Measurements from ENCODE around the gene ATL2.

Gene ATL2

DNA sequence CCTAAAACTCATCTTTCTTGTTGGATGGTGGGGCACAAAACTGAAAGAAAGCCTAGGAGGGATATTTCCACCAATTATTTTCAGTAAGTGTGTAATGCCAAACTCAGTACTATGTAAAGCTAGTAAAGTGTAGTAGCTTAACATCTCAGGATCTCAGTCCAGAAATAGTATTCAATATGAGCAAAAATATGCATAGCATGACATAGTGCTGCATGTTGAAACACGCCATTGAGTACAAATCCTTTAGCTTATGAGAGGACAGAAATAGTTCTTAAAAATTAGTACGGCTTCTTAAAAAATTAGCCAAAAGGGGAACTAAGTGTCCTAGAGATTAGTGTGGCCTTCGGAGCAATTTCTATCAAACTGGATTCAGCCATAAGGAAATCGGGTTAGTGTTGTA lies 21.7 kb upstream of the ATL2 start:
- Histone ChIP-seq H3K27me3 (ENCODE audit: insufficient read depth, low read depth, severe bottlenecking) (no peaks in the 10 kb centered on the region), H3K27ac (no peak overlapping the region), H3K9me3 (ENCODE audit: severe bottlenecking) (peaks cover 4% of the 10 kb centered on the region), H3K4me3 (ENCODE audit: low read depth, low read length) (no peak overlapping the region), H3K36me3 (no peaks in the 10 kb centered on the region)
- no peak for DNase-seq
- TF ChIP-seq, protein P1, sequence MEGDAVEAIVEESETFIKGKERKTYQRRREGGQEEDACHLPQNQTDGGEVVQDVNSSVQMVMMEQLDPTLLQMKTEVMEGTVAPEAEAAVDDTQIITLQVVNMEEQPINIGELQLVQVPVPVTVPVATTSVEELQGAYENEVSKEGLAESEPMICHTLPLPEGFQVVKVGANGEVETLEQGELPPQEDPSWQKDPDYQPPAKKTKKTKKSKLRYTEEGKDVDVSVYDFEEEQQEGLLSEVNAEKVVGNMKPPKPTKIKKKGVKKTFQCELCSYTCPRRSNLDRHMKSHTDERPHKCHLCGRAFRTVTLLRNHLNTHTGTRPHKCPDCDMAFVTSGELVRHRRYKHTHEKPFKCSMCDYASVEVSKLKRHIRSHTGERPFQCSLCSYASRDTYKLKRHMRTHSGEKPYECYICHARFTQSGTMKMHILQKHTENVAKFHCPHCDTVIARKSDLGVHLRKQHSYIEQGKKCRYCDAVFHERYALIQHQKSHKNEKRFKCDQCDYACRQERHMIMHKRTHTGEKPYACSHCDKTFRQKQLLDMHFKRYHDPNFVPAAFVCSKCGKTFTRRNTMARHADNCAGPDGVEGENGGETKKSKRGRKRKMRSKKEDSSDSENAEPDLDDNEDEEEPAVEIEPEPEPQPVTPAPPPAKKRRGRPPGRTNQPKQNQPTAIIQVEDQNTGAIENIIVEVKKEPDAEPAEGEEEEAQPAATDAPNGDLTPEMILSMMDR (IDR thresholded peaks at IDR 0.05; ENCODE audit: low read depth, low read length): no peak

DNA sequence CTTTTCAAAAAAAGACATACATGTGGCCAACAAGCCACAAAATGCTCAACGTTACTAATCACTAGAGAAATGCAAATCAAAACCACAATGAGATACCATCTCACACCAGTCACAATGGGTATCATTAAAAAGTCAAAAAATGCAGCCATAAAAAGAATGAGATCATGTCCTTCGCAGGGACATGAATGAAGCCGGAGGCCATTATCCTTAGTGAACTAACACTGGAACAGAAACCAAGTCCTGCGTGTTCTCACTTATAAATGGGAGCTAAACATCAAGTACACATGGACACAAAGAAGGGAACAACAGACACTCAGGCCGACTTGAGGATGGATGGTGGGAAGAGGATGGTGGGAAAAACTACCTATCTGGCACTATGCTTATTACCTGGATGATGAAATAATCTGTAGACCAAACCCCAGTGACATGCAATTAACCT lies 17.8 kb upstream of the ATL2 start:
- Histone ChIP-seq H3K27ac (no peak overlapping the region), H3K9me3 (ENCODE audit: severe bottlenecking) (peaks cover 4% of the 10 kb centered on the region), H3K4me3 (ENCODE audit: low read depth, low read length) (no peak overlapping the region), H3K27me3 (ENCODE audit: insufficient read depth, low read depth, severe bottlenecking) (no peaks in the 10 kb centered on the region), H3K36me3 (no peaks in the 10 kb centered on the region)
- TF ChIP-seq, protein P1 (IDR thresholded peaks at IDR 0.05; ENCODE audit: low read depth, low read length): no peak
- DNase-seq: no peak

DNA sequence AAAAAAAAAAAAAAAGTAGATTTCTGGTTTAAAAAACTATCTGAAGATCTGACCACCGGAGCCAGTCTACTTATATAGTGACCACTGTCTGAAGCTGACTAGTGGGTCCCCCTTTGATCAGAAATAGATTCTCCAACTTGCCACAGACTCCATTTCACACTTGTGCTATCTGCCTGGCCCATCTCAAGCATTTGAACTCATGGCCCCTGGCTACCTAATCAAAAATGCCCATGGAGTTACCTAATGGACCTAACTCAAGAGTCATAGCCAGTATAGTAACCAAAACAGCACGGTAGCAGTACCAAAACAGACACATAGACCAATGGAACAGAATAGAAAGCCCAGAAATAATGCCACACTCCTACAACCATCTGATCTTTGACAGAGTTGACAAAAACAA lies 17.0 kb upstream of the ATL2 start:
- Histone ChIP-seq H3K27me3 (ENCODE audit: insufficient read depth, low read depth, severe bottlenecking) (no peaks in the 10 kb centered on the region), H3K9me3 (ENCODE audit: severe bottlenecking) (peaks cover 4% of the 10 kb centered on the region), H3K4me3 (ENCODE audit: low read depth, low read length) (no peak overlapping the region), H3K36me3 (no peaks in the 10 kb centered on the region), H3K27ac (no peak overlapping the region)
- no peak for DNase-seq
- TF ChIP-seq, protein P1 (IDR thresholded peaks at IDR 0.05; ENCODE audit: low read depth, low read length): no peak

DNA sequence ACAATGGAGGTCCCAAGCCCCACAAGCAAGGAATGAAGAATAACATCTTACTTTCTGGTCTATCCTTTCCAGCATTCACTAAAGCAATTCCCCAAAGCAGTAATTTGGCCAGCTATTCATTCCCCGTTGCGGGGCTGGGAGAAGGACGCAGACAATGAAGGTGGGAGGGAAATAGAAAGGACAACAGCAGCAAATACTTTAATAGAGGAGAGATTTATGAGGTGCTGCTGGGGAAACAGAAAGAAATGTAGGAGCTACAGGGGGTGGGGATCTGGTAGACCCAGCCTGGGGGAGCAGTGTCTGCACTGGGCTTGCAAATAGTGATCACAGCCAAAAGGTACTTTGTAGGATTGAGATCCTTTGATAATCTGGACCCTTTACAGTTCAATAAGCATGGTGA lies 13.9 kb upstream of the ATL2 start:
- DNase-seq: no peak
- Histone ChIP-seq H3K4me3 (ENCODE audit: low read depth, low read length) (no peak overlapping the region), H3K27me3 (ENCODE audit: insufficient read depth, low read depth, severe bottlenecking) (no peaks in the 10 kb centered on the region), H3K36me3 (no peaks in the 10 kb centered on the region), H3K9me3 (ENCODE audit: severe bottlenecking) (no peaks in the 10 kb centered on the region), H3K27ac (no peak overlapping the region)
- TF ChIP-seq, protein P1 (IDR thresholded peaks at IDR 0.05; ENCODE audit: low read depth, low read length): no peak

DNA sequence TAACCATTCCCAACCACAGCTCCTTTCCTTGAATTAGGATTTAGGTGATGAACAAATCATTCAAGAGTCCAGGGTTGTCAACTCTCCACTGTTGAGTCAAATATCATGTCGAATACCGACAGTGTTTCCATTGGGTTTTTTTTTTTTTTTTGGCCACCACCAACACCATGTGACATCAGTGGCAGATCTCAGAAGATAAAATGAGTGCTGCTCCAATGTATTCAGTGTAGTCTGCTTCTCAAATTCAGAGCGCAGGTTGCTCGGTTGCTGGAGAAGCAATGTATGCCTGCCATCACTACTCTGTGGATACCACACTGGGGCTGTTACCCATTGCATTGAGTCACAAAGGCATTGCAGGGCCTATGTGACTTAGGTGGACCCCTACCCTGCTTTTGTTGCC lies 10.8 kb upstream of the ATL2 start:
- Histone ChIP-seq H3K36me3 (no peaks in the 10 kb centered on the region), H3K9me3 (ENCODE audit: severe bottlenecking) (no peaks in the 10 kb centered on the region), H3K4me3 (ENCODE audit: low read depth, low read length) (no peak overlapping the region), H3K27me3 (ENCODE audit: insufficient read depth, low read depth, severe bottlenecking) (no peaks in the 10 kb centered on the region), H3K27ac (no peak overlapping the region)
- DNase-seq: no peak
- TF ChIP-seq, protein P1 (IDR thresholded peaks at IDR 0.05; ENCODE audit: low read depth, low read length): no peak

DNA sequence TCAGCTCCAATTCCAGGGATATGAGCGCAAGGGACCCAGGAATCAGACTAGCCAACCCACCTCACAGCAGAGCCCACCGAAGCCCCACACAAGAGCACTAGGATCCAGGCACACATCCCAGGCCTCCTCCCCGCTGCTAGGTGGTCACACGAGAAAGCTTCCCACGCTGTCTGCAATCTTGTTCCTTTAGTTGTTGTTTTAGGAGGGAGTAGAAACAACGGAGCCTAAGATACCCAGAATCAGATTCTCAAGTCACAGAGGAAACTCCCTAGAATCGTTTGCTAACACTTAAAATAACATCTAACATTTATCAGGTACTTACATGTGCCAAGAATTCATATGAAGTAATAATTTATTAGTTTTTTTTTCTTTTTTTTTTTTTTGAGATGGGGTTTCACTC lies 9.7 kb upstream of the ATL2 start:
- H3K27me3 ChIP-seq (ENCODE audit: insufficient read depth, low read depth, severe bottlenecking): no peaks in the 10 kb centered on the region
- no peaks in the 10 kb centered on the region for H3K36me3 ChIP-seq
- H3K9me3 ChIP-seq (ENCODE audit: severe bottlenecking): no peaks in the 10 kb centered on the region
- DNase-seq: no peak
- H3K27ac ChIP-seq: no peak overlapping the region
- no peak overlapping the region for H3K4me3 ChIP-seq (ENCODE audit: low read depth, low read length)
- TF ChIP-seq, protein P1 (IDR thresholded peaks at IDR 0.05; ENCODE audit: low read depth, low read length): no peak

Measured in WERI-Rb-1 (cell line).